ENCODE data around the gene PEPD. TPM values are rescaled to one million over a fixed set of nuclear protein-coding genes. Genes with fewer than 3 reads are reported as not detected.
"Not testable (repeated sequence)": the region's sequence is repeated elsewhere in the genome, so short reads cannot be mapped to it uniquely, and the experiment has no call there.

Gene PEPD
- total RNA-seq, 4 donors from 2014 or later: 40.1 to 61.4 (median 53.4) TPM

DNA sequence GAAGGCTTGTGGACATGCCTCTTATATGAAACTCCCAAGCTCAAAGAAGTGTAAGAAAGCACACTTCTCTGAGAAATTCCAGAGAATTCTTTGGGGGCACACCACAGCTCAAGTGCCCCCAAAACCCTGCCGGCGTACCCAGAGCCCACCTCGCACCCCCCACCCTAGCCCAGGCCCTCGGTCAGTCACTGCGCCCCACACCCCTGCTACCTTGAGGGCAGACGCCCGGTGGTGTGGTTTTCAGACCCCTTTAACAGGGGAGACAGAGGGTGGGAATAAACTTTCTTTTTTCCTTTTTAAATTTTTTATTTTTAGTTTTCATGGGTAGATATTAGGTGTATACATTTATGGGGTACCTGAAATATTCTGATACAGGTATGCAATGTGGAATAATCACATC lies 29.5 kb downstream of the PEPD start:
- Histone ChIP-seq H3K36me3 (peaks cover 0 to 42% (median 0%) of the 10 kb centered on the region in 3 donors), H3K27me3 (no peaks in the 10 kb centered on the region), H3K4me3 (no peak overlapping the region), H3K9me3 (no peaks in the 10 kb centered on the region), H3K4me1 (peaks cover 0 to 17% (median 0%) of the 10 kb centered on the region in 3 donors), H3K27ac (no peak overlapping the region)
- intact Hi-C loops (cut with DNase I): no loop called here
- WGBS, 2 donors: 92 to 94% methylated on average over 7 of the region's 7 CpGs
- no peak for DNase-seq
- TF ChIP-seq, protein P1, sequence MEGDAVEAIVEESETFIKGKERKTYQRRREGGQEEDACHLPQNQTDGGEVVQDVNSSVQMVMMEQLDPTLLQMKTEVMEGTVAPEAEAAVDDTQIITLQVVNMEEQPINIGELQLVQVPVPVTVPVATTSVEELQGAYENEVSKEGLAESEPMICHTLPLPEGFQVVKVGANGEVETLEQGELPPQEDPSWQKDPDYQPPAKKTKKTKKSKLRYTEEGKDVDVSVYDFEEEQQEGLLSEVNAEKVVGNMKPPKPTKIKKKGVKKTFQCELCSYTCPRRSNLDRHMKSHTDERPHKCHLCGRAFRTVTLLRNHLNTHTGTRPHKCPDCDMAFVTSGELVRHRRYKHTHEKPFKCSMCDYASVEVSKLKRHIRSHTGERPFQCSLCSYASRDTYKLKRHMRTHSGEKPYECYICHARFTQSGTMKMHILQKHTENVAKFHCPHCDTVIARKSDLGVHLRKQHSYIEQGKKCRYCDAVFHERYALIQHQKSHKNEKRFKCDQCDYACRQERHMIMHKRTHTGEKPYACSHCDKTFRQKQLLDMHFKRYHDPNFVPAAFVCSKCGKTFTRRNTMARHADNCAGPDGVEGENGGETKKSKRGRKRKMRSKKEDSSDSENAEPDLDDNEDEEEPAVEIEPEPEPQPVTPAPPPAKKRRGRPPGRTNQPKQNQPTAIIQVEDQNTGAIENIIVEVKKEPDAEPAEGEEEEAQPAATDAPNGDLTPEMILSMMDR (IDR thresholded peaks at IDR 0.05): no peak
- TF ChIP-seq POLR2A (IDR thresholded peaks at IDR 0.05): no peak

DNA sequence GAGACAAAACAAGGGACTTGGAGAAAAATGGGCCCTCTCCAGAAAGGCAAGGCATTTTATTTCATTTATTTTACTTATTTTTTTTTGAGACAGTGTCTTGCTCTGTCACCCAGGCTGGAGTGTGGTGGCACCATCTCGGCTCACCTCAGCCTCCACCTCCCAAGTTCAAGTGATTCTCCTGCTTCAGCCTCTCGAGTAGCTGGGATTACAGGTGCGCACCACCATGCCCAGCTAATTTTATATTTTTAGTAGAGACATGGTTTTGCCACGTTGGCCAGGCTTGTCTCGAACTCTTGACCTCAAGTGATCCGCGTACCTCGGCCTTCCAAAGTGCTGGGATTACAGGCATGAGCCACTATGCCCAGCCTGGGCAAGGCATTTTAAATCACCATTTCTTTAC lies 31.0 kb downstream of the PEPD start:
- peaks cover 0 to 37% (median 0%) of the 10 kb centered on the region in 3 donors for H3K36me3 ChIP-seq
- H3K27me3 ChIP-seq; H3K9me3 ChIP-seq; intact Hi-C loops (cut with DNase I); H3K4me3 ChIP-seq; H3K4me1 ChIP-seq; DNase-seq; H3K27ac ChIP-seq: not testable (repeated sequence)
- 90 to 94% methylated on average over 8 of the region's 8 CpGs for WGBS, 2 donors

DNA sequence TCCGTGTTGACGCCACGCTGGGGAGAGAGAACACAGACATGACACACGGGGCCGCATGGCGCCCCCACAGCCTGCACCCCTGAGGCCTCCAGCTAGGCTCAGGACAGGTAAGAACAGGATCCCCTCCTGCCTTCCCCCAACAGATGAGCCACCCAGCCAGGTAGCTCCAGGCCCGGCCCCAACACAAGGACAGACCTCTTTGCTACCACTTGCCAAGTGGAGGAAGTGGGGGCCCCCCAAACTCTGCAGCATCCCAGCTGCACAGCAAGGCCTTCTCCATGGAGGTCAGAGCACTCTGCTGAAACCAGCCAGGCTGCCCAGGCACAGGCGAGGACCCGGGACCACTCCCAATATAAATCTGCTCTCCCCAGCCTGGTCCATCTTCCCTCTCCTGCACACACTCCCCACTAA lies 31.5 kb downstream of the PEPD start:
- no peak for DNase-seq
- Histone ChIP-seq H3K4me1 (peaks cover 0 to 2% (median 0%) of the 10 kb centered on the region in 3 donors), H3K27me3 (no peaks in the 10 kb centered on the region), H3K36me3 (peaks cover 0 to 38% (median 0%) of the 10 kb centered on the region in 3 donors), H3K27ac (no peak overlapping the region), H3K9me3 (no peaks in the 10 kb centered on the region), H3K4me3 (no peak overlapping the region)
- intact Hi-C loops (cut with DNase I): no loop called here
- TF ChIP-seq, protein P1 (IDR thresholded peaks at IDR 0.05): no peak
- no peak for TF ChIP-seq POLR2A (IDR thresholded peaks at IDR 0.05)
- WGBS, 2 donors: no CpG with 5 or more reads among the region's 9 CpGs

DNA sequence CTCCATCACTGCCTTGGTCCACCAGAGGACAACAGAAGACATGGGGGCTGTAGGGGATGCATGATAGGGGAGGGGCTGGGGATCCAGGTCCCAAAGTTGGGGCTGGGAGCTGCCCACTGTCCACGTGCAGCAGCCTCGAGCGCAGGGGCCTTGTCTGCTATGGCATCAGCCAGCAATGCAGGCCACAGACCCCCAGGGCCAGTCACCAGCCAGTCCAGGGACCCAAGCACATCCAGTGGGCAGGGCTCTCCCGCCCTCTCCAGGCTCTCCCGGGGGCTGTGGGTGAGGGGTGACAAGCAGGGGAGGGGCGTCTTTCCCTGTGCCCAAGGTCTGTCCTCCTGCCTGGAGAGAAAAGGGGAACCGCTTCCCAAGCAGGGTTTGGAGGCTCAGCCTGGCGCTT lies 32.8 kb downstream of the PEPD start:
- H3K27me3 ChIP-seq: no peaks in the 10 kb centered on the region
- no peak for DNase-seq
- no peaks in the 10 kb centered on the region for H3K4me1 ChIP-seq
- H3K9me3 ChIP-seq: no peaks in the 10 kb centered on the region
- TF ChIP-seq, protein P1 (IDR thresholded peaks at IDR 0.05): no peak
- TF ChIP-seq POLR2A (IDR thresholded peaks at IDR 0.05): no peak
- peaks cover 0 to 48% (median 0%) of the 10 kb centered on the region in 3 donors for H3K36me3 ChIP-seq
- intact Hi-C loops (cut with DNase I): no loop called here
- no peak overlapping the region for H3K4me3 ChIP-seq
- H3K27ac ChIP-seq: no peak overlapping the region
- 100% methylated on average over 4 of the region's 8 CpGs; no CpG with 5 or more reads in 1 of the 2 donors for WGBS, 2 donors

DNA sequence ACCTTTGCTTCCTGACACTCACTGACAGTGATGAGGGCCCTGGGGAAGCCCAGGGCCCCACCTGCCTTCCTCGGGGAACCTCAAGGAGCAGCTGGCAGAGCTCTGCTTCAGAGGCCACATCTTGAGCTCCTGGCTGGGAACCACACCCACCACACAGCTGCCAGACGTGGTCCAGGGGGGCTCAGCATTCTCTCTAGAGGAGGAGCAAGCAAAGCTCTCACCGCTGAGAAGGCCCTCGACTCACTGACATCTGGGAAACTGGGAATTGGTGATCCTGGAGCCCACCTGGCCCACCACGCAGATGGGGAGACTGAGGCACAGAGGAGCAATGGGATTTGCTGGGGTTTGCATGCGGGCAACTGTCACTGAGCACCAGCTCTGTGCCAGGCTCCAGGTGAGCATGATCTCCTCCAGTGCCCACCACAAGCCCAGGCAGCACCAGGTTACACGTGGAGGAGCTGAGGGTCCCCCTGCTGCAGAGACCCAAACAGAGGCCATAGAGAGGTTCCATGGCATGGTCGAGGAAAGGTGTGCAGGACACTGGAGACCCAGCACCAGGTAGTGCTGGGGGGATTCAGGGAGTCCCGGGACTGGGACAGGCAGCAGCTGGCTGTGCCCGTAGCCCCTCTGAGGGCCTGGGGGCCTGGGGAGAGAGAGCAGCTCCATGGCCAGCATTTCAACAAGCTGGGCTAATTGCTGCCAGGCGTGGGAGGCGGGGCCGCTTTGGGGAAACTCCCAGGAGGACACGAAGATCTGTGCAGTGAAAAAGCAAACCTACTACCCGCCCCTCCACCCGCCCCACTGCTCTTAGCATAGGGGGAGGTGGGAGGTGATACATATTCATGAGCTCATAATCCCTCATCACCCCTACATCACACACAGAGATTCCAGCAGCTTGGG lies 33.4 kb downstream of the PEPD start:
- peaks cover 0 to 54% (median 0%) of the 10 kb centered on the region in 3 donors for H3K36me3 ChIP-seq

More for the DNA sequence above, 33.4 kb downstream of the PEPD start:
- Histone ChIP-seq H3K9me3 (peaks cover 0 to 6% (median 0%) of the 10 kb centered on the region in 3 donors), H3K4me3 (no peak overlapping the region), H3K27me3 (no peaks in the 10 kb centered on the region), H3K4me1 (no peaks in the 10 kb centered on the region), H3K27ac (no peak overlapping the region)
- 82 to 83% methylated on average over 2 to 11 of the region's 16 CpGs for WGBS, 2 donors
- intact Hi-C loops (cut with DNase I): no loop called here
- TF ChIP-seq POLR2A (IDR thresholded peaks at IDR 0.05): no peak
- TF ChIP-seq, protein P1 (IDR thresholded peaks at IDR 0.05): no peak
- DNase-seq: no peak

Data from esophagus squamous epithelium (tissue), 5 donors.